ENCODE results near the gene SNRNP25.
A peak's percentile ranks its signal among the peaks of the same experiment; 100 is the strongest.
"Not testable (repeated sequence)": the region's sequence is repeated elsewhere in the genome, so short reads cannot be mapped to it uniquely, and the experiment has no call there.

Gene SNRNP25

GRCh38 chr16:53346-54236 lies at the start of gene SNRNP25, which contains the start of gene POLR3K:
TSS of gene SNRNP25 (plus strand) at chr16:53828. CDS start at chr16:54017, 189 bp downstream.
TSS of gene POLR3K (minus strand) at chr16:53608. CDS start at chr16:53586, 22 bp downstream.
- peak; percentile 98 to 99 for DNase-seq

- no peak for DNase-seq
These were observed 43.5 kb upstream of the SNRNP25 start for GRCh38 chr16:9903-10665.

GRCh38 chr16:10772-11171 lies 42.9 kb upstream of the SNRNP25 start:
- peak; percentile 87 to 91 for DNase-seq

GRCh38 chr16:17062-17765 lies 36.4 kb upstream of the SNRNP25 start:
- not testable (repeated sequence) for DNase-seq

- DNase-seq: not testable (repeated sequence)
These were observed 32.7 kb upstream of the SNRNP25 start for GRCh38 chr16:20886-21285.

GRCh38 chr16:24151-24550 lies 29.5 kb upstream of the SNRNP25 start:
- not testable (repeated sequence) for DNase-seq

GRCh38 chr16:25926-26348 lies 27.7 kb upstream of the SNRNP25 start:
- not testable (repeated sequence) for DNase-seq

GRCh38 chr16:30627-31026 lies 23.0 kb upstream of the SNRNP25 start:
- not testable (repeated sequence) for DNase-seq

- DNase-seq: not testable (repeated sequence)
These were observed 20.3 kb upstream of the SNRNP25 start for GRCh38 chr16:33154-33876.

GRCh38 chr16:33877-34647 lies 19.6 kb upstream of the SNRNP25 start:
- no peak for DNase-seq

GRCh38 chr16:34648-34987 lies 19.0 kb upstream of the SNRNP25 start:
- DNase-seq: no peak

- DNase-seq: no peak
These were observed 18.5 kb upstream of the SNRNP25 start for GRCh38 chr16:35011-35677.

GRCh38 chr16:35678-36305 lies 17.8 kb upstream of the SNRNP25 start:
- no peak for DNase-seq

- DNase-seq: no peak
These were observed 17.2 kb upstream of the SNRNP25 start for GRCh38 chr16:36336-36984.

- DNase-seq: no peak
These were observed 16.1 kb upstream of the SNRNP25 start for GRCh38 chr16:37511-37910.

- not testable (repeated sequence) for DNase-seq
These were observed 15.4 kb upstream of the SNRNP25 start for GRCh38 chr16:38206-38605.

GRCh38 chr16:38941-39892 lies 14.4 kb upstream of the SNRNP25 start:
- peak; percentile 31 to 51 for DNase-seq

- DNase-seq: no peak
These were observed 12.1 kb upstream of the SNRNP25 start for GRCh38 chr16:41439-42068.
